Upper lobe of right lung (tissue), 1 donor: ENCODE results near the gene NGF. TPM values are rescaled to one million over a fixed set of nuclear protein-coding genes. Genes with fewer than 3 reads are reported as not detected.
A peak's percentile ranks its signal among the peaks of the same experiment; 100 is the strongest.

ENCODE experiments used
- ATAC-seq: fragments of 200-7000 bp; cut with Tn5 transposase; one replicate; pipeline ENCODE4 v1.9.1; 2020; ENCODE audit warnings: mild to moderate bottlenecking, moderate library complexity
- DNase-seq: peaks from one replicate; pipeline ENCODE4 v3.0.0-alpha.2; 2020
- H3K27ac ChIP-seq: fragments of 200-600 bp; one replicate; pipeline ENCODE4 v1.8.0; 2022
- H3K27me3 ChIP-seq: fragments of 200-600 bp; one replicate; pipeline ENCODE4 v1.8.0; 2022; ENCODE audit warnings: mild to moderate bottlenecking
- H3K36me3 ChIP-seq: fragments of 200-600 bp; one replicate; pipeline ENCODE4 v1.8.0; 2022
- H3K4me1 ChIP-seq: fragments of 200-600 bp; one replicate; pipeline ENCODE4 v1.8.0; 2022
- H3K4me3 ChIP-seq: fragments of 200-600 bp; one replicate; pipeline ENCODE4 v1.8.0; 2022; ENCODE audit warnings: mild to moderate bottlenecking
- H3K9me3 ChIP-seq: fragments of 200-600 bp; one replicate; pipeline ENCODE4 v1.8.0; 2022
- CTCF ChIP-seq: fragments of 200-600 bp; IDR thresholded peaks from one replicate; pipeline ENCODE4 v1.8.0; 2022; ENCODE audit warnings: antibody characterized with exemption
- intact Hi-C: fragments of 100-400 bp; cut with DNase I; formaldehyde crosslinking; loops from one replicate; pipeline ENCODE4 v1.11.0; 2022
- total RNA-seq: library from RNA; stranded (reverse); fragmentation: NEBNext Ultra II Directional; extraction: Animal tissue kit (Norgen Biotek cat#: 25700); gene quantifications from one replicate; pipeline ENCODE4 v1.2.1, GENCODE V29; 2021
- donor health status: DM: no; HTN: yes; CAD: no; lungs with severe emphysema.

Gene NGF
- total RNA-seq, 1 donor from 2014 or later, result 1.0 TPM

DNA sequence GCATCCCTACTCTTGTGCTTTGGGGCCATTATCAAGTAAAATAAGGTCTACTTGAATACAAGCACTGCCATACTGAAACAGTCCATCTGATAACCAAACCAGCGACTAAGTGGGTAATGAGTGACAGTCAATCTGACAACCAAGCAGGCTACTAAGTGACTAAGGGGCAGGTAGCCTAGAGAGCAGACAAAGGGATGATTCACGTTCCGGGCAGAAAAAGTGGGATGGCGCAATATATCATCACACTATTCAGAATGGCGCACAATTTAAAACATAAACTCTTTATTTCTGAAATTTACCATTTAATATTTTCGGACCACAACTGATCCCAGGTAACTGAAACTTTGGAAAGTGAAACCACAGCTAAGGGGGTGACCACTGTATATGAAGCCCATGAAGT, 17.7 kb downstream of the NGF start:
- ATAC-seq (no peak), DNase-seq (no peak)
- Histone ChIP-seq H3K36me3 (no peaks in the 10 kb centered on the region), H3K4me3 (no peak overlapping the region), H3K9me3 (no peaks in the 10 kb centered on the region), H3K27ac (no peak overlapping the region), H3K27me3 (no peaks in the 10 kb centered on the region), H3K4me1 (no peaks in the 10 kb centered on the region)
- no peak for TF ChIP-seq CTCF
- intact Hi-C loops, result no loop called here

GRCh38 chr1:115319706-115320105, 18.3 kb downstream of the NGF start:
- intact Hi-C loops, result no loop called here

DNA sequence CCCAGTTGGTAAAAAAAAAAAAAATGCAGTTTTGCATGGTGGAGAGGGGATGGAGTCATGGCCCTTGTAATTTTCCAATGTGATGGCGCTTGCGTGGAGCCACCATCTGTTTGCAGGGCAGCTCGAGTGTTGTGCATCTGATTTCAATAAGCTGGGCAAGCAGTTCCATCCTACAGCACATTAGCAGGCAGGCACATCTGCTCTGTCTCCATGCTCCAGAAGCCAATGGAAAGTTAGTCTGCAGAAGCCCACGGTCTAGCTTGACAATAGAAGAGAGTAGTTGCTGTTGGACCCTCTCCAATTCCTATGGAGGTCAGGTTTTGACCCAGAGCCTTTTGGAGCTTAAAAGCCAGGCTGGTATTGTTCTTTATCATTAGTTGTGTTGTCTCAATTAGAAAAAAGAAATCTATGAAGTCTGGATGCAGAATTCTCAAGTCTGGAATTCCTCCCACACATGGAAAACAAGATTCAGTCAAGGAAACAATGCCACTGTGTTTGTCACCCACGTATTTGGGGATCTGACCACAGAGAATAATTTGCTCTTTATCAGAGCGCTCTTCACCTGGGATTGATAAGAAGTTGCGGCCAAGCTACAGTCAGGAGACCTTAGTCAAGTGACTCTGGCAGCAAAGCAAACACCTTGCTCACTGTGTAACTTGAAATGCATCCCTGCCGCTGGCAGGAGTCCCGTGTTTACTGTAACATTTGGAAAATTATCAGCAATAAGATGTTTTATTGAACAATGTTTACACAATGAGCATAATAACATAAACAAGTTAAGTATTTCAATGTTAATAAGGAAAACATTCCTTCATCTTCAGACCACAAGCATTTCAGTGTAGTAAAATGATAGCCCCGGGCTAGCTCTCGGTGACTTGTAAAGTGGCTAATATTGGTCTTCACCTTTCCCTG, 20.7 kb downstream of the NGF start:
- Histone ChIP-seq H3K27ac (no peak overlapping the region), H3K36me3 (no peaks in the 10 kb centered on the region), H3K4me3 (no peak overlapping the region), H3K9me3 (no peaks in the 10 kb centered on the region), H3K4me1 (no peaks in the 10 kb centered on the region), H3K27me3 (no peaks in the 10 kb centered on the region)
- intact Hi-C loops, result no loop called here
- TF ChIP-seq CTCF, result no peak
- DNase-seq (no peak), ATAC-seq (peak; percentile 54)

More at GRCh38 chr1:115319706-115320105, 18.3 kb downstream of the NGF start:
- no peak for DNase-seq
- Histone ChIP-seq H3K4me3 (no peak overlapping the region), H3K27ac (no peak overlapping the region), H3K36me3 (no peaks in the 10 kb centered on the region), H3K9me3 (no peaks in the 10 kb centered on the region), H3K4me1 (no peaks in the 10 kb centered on the region), H3K27me3 (no peaks in the 10 kb centered on the region)
- ATAC-seq, result no peak
- TF ChIP-seq CTCF, result no peak

- ATAC-seq (peak; percentile 88), DNase-seq (no peak)
- no peaks in the 10 kb centered on the region for H3K36me3 ChIP-seq
- no peaks in the 10 kb centered on the region for H3K4me1 ChIP-seq
- H3K9me3 ChIP-seq, result no peaks in the 10 kb centered on the region
- no peaks in the 10 kb centered on the region for H3K27me3 ChIP-seq
- H3K27ac ChIP-seq, result peak overlapping the region; percentile 9
- TF ChIP-seq CTCF, result no peak
- H3K4me3 ChIP-seq, result no peak overlapping the region
- intact Hi-C loops, result no loop called here
Observed at GRCh38 chr1:115314765-115315164, 23.3 kb downstream of the NGF start.

GRCh38 chr1:115314092-115314491, 24.0 kb downstream of the NGF start:
- Histone ChIP-seq H3K9me3 (no peaks in the 10 kb centered on the region), H3K27me3 (no peaks in the 10 kb centered on the region), H3K4me3 (no peak overlapping the region), H3K27ac (no peak overlapping the region), H3K36me3 (no peaks in the 10 kb centered on the region), H3K4me1 (no peaks in the 10 kb centered on the region)
- no peak for TF ChIP-seq CTCF
- intact Hi-C loops, result no loop called here
- DNase-seq, result no peak
- ATAC-seq, result no peak
